IMR-90 (cell line): ENCODE results near the gene PPM1J. TPM values are rescaled to one million over a fixed set of nuclear protein-coding genes. Genes with fewer than 3 reads are reported as not detected.

Experiments used
- ATAC-seq: fragments of 200-7000 bp; cut with Tn5 transposase; 2 replicates; pipeline ENCODE4 v1.9.1; 2020; ENCODE audit warnings: low read depth, mild to moderate bottlenecking, moderate library complexity
- BruUV-seq: library from RNA; stranded (reverse); fragments of 400-500 nt; replicated peaks from 2 replicates; lab custom pipeline; 2021; lab: Mats Ljungman, UMichigan
- CTCF ChIA-PET: fragments of 300-600 bp; formaldehyde crosslinking; extraction: SDS; loops from one replicate; lab custom pipeline; 2021; ENCODE audit warnings: antibody characterized with exemption; lab: Yijun Ruan, JAX
- POLR2A ChIA-PET: fragments of 300-600 bp; sonication (Branson Sonifier 250); formaldehyde crosslinking; loops from one replicate; lab custom pipeline; 2022; ENCODE audit warnings: antibody characterized with exemption; ENCODE audit not compliant: unreplicated experiment; lab: Charles Lee
- DNase-seq: peaks from one replicate; pipeline ENCODE4 v3.0.0; 2013
- H2AFZ ChIP-seq: replicated peaks from 2 replicates; pipeline ENCODE3; 2013; ENCODE audit warnings: low read length, mild to moderate bottlenecking; ENCODE audit not compliant: poor library complexity
- H2AK5ac ChIP-seq: 2 replicates; pipeline ENCODE4 v1.6.1; 2013; ENCODE audit warnings: low read depth, low read length, inconsistent platforms
- H2AK9ac ChIP-seq: replicated peaks from 2 replicates; pipeline ENCODE3; 2013; ENCODE audit warnings: mild to moderate bottlenecking, low read depth, low read length, moderate library complexity; ENCODE audit not compliant: poor library complexity
- H2BK120ac ChIP-seq: 2 replicates; pipeline ENCODE4 v1.6.1; 2013; ENCODE audit warnings: low read depth, low read length, inconsistent platforms
- H2BK15ac ChIP-seq: 3 replicates; pipeline ENCODE4 v1.6.1; 2013; ENCODE audit warnings: low read depth, low read length, inconsistent platforms
- H2BK20ac ChIP-seq: 2 replicates; pipeline ENCODE4 v1.6.1; 2013; ENCODE audit warnings: low read depth, mild to moderate bottlenecking, inconsistent platforms, low read length, moderate library complexity
- H2BK5ac ChIP-seq: 2 replicates; pipeline ENCODE4 v1.6.1; 2013; ENCODE audit warnings: mild to moderate bottlenecking, low read depth, low read length, inconsistent platforms; ENCODE audit not compliant: poor library complexity, severe bottlenecking
- H3K14ac ChIP-seq: replicated peaks from 2 replicates; pipeline ENCODE4 v1.6.1; 2013; ENCODE audit warnings: low read depth, low read length, inconsistent platforms
- H3K18ac ChIP-seq: 2 replicates; pipeline ENCODE4 v1.6.1; 2013; ENCODE audit warnings: low read depth, low read length, control low read depth
- H3K23ac ChIP-seq: 2 replicates; pipeline ENCODE4 v1.6.1; 2013; ENCODE audit warnings: low read depth, low read length, inconsistent platforms
- H3K27ac ChIP-seq: 2 replicates; pipeline ENCODE4 v1.5.1; 2013; ENCODE audit warnings: mild to moderate bottlenecking, control low read depth, low read length; ENCODE audit not compliant: insufficient read depth
- H3K27me3 ChIP-seq: 2 replicates; pipeline ENCODE4 v1.6.1; 2013; ENCODE audit warnings: low read length; ENCODE audit not compliant: control insufficient read depth, insufficient read depth
- H3K36me3 ChIP-seq: 2 replicates; pipeline ENCODE4 v1.6.1; 2013; ENCODE audit warnings: low read length, mixed read lengths; ENCODE audit not compliant: control insufficient read depth, insufficient read depth
- H3K4ac ChIP-seq: 2 replicates; pipeline ENCODE4 v1.6.1; 2013; ENCODE audit warnings: low read depth, low read length, inconsistent platforms
- H3K4me1 ChIP-seq: 2 replicates; pipeline ENCODE4 v1.6.1; 2013; ENCODE audit warnings: low read length, mixed read lengths; ENCODE audit not compliant: control insufficient read depth, insufficient read depth
- H3K4me2 ChIP-seq: 2 replicates; pipeline ENCODE4 v1.6.1; 2013; ENCODE audit warnings: low read depth, mild to moderate bottlenecking, control low read depth, low read length, moderate library complexity
- H3K4me3 ChIP-seq: 2 replicates; pipeline ENCODE4 v1.5.1; 2013; ENCODE audit warnings: low read depth, mild to moderate bottlenecking, control low read depth, low read length, moderate library complexity; ENCODE audit not compliant: insufficient read depth
- H3K56ac ChIP-seq: 2 replicates; pipeline ENCODE4 v1.6.1; 2013; ENCODE audit warnings: low read length, inconsistent platforms; ENCODE audit not compliant: insufficient read depth; ENCODE audit errors: extremely low read depth
- H3K79me1 ChIP-seq, 2 experiments: 2 replicates each; pipeline ENCODE4 v1.6.1; 2013; ENCODE audit warnings: low read length in 2 of 2, inconsistent platforms in 1 of 2, low read depth in 1 of 2
- H3K9ac ChIP-seq: 2 replicates; pipeline ENCODE4 v1.6.1; 2013; ENCODE audit warnings: low read depth, low read length, control low read depth
- H3K9me1 ChIP-seq: 2 replicates; pipeline ENCODE4 v1.6.1; 2013; ENCODE audit warnings: low read length, inconsistent platforms; ENCODE audit not compliant: insufficient read depth
- H3K9me3 ChIP-seq: 2 replicates; pipeline ENCODE4 v1.6.1; 2013; ENCODE audit warnings: low read length; ENCODE audit not compliant: control insufficient read depth, insufficient read depth
- H4K20me1 ChIP-seq: 2 replicates; pipeline ENCODE4 v1.6.1; 2013; ENCODE audit warnings: low read length, inconsistent platforms; ENCODE audit not compliant: insufficient read depth
- H4K5ac ChIP-seq: 2 replicates; pipeline ENCODE4 v1.6.1; 2013; ENCODE audit warnings: mild to moderate bottlenecking, low read depth, low read length, control low read depth
- H4K8ac ChIP-seq, 2 experiments: 2 replicates each; pipeline ENCODE4 v1.6.1; 2013; ENCODE audit warnings: low read depth in 2 of 2, low read length in 2 of 2, control low read depth in 1 of 2, inconsistent platforms in 1 of 2
- H4K91ac ChIP-seq: 2 replicates; pipeline ENCODE4 v1.6.1; 2013; ENCODE audit warnings: low read depth, low read length, inconsistent platforms; ENCODE audit not compliant: insufficient read depth
- BHLHE40 ChIP-seq: fragments of 150-350 bp; IDR thresholded peaks from 2 replicates; pipeline ENCODE4 v1.6.1; 2016; ENCODE audit warnings: mild to moderate bottlenecking, low read depth, low read length
- CEBPB ChIP-seq: IDR thresholded peaks from 2 replicates; pipeline ENCODE4 v1.6.1; 2012; ENCODE audit warnings: low read depth, low read length, improper control_type of control experiment
- CHD1 ChIP-seq: IDR thresholded peaks from 2 replicates; pipeline ENCODE4 v1.6.1; 2012; ENCODE audit warnings: low read depth, low read length, improper control_type of control experiment
- FOS ChIP-seq: fragments of 150-350 bp; IDR thresholded peaks from 2 replicates; pipeline ENCODE4 v1.6.1; 2016; ENCODE audit warnings: low read depth, low read length
- MAFK ChIP-seq: IDR thresholded peaks from 2 replicates; pipeline ENCODE4 v1.6.1; 2012; ENCODE audit warnings: low read depth, low read length, improper control_type of control experiment
- MAZ ChIP-seq: IDR thresholded peaks from 2 replicates; pipeline ENCODE4 v1.6.1; 2012; ENCODE audit warnings: low read depth, mild to moderate bottlenecking, low read length, improper control_type of control experiment, moderate library complexity, borderline replicate concordance
- MXI1 ChIP-seq: IDR thresholded peaks from 2 replicates; pipeline ENCODE4 v1.6.1; 2012; ENCODE audit warnings: low read depth, mild to moderate bottlenecking, low read length, moderate library complexity, borderline replicate concordance
- NFE2L2 ChIP-seq: fragments of 150-350 bp; IDR thresholded peaks from 2 replicates; pipeline ENCODE4 v1.6.1; 2016; ENCODE audit warnings: low read depth, mild to moderate bottlenecking, low read length
- POLR2A ChIP-seq: IDR thresholded peaks from 2 replicates; pipeline ENCODE4 v1.6.1; 2012; ENCODE audit warnings: mild to moderate bottlenecking, low read depth, low read length
- RAD21 ChIP-seq: IDR thresholded peaks from 2 replicates; pipeline ENCODE4 v1.6.1; 2012; ENCODE audit warnings: low read length, improper control_type of control experiment
- RCOR1 ChIP-seq: IDR thresholded peaks from 2 replicates; pipeline ENCODE4 v1.6.1; 2012; ENCODE audit warnings: mild to moderate bottlenecking, low read length, improper control_type of control experiment; ENCODE audit not compliant: insufficient replicate concordance
- RFX5 ChIP-seq: IDR thresholded peaks from 2 replicates; pipeline ENCODE4 v1.8.0; 2012; ENCODE audit warnings: low read depth, mild to moderate bottlenecking, low read length, moderate library complexity
- SMC3 ChIP-seq: fragments of 150-350 bp; IDR thresholded peaks from 2 replicates; pipeline ENCODE4 v1.6.1; 2016; ENCODE audit warnings: low read depth, mild to moderate bottlenecking, antibody characterized with exemption, low read length, moderate library complexity
- WGBS, 2 experiments: methylation state at CpG; one replicate each; pipeline versions ENCODE4 v1.1.5 to v1.1.7; 2013; ENCODE audit warnings: missing lambda C conversion rate in 2 of 2; ENCODE audit not compliant: insufficient read length in 1 of 2; ENCODE audit errors: extremely low coverage in 2 of 2; 5-methylcytosine and 5-hydroxymethylcytosine counted together
- dilution Hi-C: fragments of 300-500 bp; cut with HindIII; formaldehyde crosslinking; loops from one replicate; pipeline ENCODE4 v1.14.3; 2018; ENCODE audit warnings: low sequenced_read_pairs; ENCODE audit not compliant: unreplicated experiment
- in situ Hi-C: fragments of 300-500 bp; cut with MboI; formaldehyde crosslinking; loops from 3 replicates; pipeline ENCODE4 v1.14.3; 2019; ENCODE audit warnings: low sequenced_read_pairs, inconsistent platforms, mixed read lengths
- intact Hi-C: fragments of 100-400 bp; cut with micrococcal nuclease; formaldehyde crosslinking; loops from 2 replicates; pipeline ENCODE4 v1.10.0; 2022
- polyA plus RNA-seq, 3 experiments: library from polyadenylated mRNA; depleted of rRNA; stranded (reverse); fragments of >200 nt; gene quantifications; 2 replicates each; pipeline ENCODE4 v1.2.3, GENCODE V29; 2012; ENCODE audit warnings: low replicate concordance in 1 of 3
- total RNA-seq: library from RNA; depleted of rRNA; stranded (reverse); fragments of >200 nt; gene quantifications from 2 replicates; pipeline ENCODE4 v1.2.3, GENCODE V29; 2012
- TF ChIP-seq, protein P1 (sequence below): fragments of 150-350 bp; IDR thresholded peaks from 2 replicates; pipeline ENCODE4 v1.6.1; 2016; ENCODE audit warnings: low read depth, mild to moderate bottlenecking, low read length, moderate library complexity, borderline replicate concordance
- TF ChIP-seq, protein P2 (sequence below): fragments of 150-350 bp; IDR thresholded peaks from 2 replicates; pipeline ENCODE4 v1.6.1; 2017; ENCODE audit warnings: mild to moderate bottlenecking, antibody characterized with exemption, low read length, low read depth
- TF ChIP-seq, protein P3 (sequence below): conservative IDR thresholded peaks from 2 replicates; pipeline ENCODE4 v1.5.1; 2012; ENCODE audit warnings: mild to moderate bottlenecking, low read depth, low read length, improper control_type of control experiment

The PPM1J gene
- total and polyA plus RNA-seq, 2 of the 4 experiments (the other 2 are of a cell fraction) = 1.8 to 2.4 TPM

DNA sequence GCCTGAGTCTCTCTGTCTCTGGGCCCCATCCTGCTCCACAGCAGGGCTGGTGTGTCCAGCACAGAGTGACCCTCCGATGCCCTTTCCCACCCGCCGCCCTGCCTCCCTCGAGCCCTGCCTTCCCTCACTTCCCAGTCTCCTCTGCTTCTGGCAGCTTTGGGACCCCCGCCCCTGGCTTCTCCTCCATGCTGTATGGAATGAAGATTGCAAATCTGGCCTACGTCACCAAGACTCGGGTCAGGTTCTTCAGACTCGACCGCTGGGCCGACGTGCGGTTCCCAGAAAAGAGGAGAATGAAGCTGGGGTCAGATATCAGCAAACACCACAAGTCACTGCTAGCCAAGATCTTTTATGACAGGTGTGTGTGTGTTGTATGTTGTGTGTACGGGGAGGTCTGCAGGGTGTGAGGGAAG lies 26.3 kb downstream of the PPM1J start:
- H4K20me1 ChIP-seq = peaks cover 12% of the 10 kb centered on the region; the same call in 1 of the 2 replicates
- WGBS, 2 experiments = 50% methylated on average over 1 of the region's 13 CpGs; no CpG with 5 or more reads in 1 of the 2 experiments
- no peak overlapping the region for H2BK120ac ChIP-seq
- no peak overlapping the region for H3K27ac ChIP-seq
- no peak overlapping the region for H4K5ac ChIP-seq
- H2AFZ ChIP-seq = no peak overlapping the region
- ATAC-seq (no peak), DNase-seq (no peak)
- H4K91ac ChIP-seq = no peak overlapping the region
- in situ Hi-C loops = no loop called here
- H3K4me2 ChIP-seq = no peak overlapping the region
- H3K18ac ChIP-seq = no peak overlapping the region
- BruUV-seq = no TSS peak
- no peak overlapping the region for H3K23ac ChIP-seq
- no peak overlapping the region for H3K4me3 ChIP-seq
- peaks cover 33% of the 10 kb centered on the region for H3K36me3 ChIP-seq
- H2AK9ac ChIP-seq = no peak overlapping the region
- no peaks in the 10 kb centered on the region; the same call in none of the 2 replicates for H3K4me1 ChIP-seq
- H3K27me3 ChIP-seq = no peaks in the 10 kb centered on the region
- intact Hi-C loops = no loop called here
- no peak overlapping the region for H3K56ac ChIP-seq
- H3K9me1 ChIP-seq = peaks cover 17% of the 10 kb centered on the region
- H2BK15ac ChIP-seq = no peak overlapping the region
- no peak overlapping the region for H2BK5ac ChIP-seq
- H2BK20ac ChIP-seq = no peak overlapping the region
- dilution Hi-C loops = no loop called here
- TF ChIP-seq MAFK (no peak), RFX5 (no peak), FOS (no peak), MAZ (no peak), BHLHE40 (no peak), RCOR1 (no peak), CHD1 (no peak), POLR2A (no peak), NFE2L2 (no peak), SMC3 (no peak), CEBPB (no peak), RAD21 (no peak), MXI1 (no peak)
- TF ChIP-seq, protein P1, sequence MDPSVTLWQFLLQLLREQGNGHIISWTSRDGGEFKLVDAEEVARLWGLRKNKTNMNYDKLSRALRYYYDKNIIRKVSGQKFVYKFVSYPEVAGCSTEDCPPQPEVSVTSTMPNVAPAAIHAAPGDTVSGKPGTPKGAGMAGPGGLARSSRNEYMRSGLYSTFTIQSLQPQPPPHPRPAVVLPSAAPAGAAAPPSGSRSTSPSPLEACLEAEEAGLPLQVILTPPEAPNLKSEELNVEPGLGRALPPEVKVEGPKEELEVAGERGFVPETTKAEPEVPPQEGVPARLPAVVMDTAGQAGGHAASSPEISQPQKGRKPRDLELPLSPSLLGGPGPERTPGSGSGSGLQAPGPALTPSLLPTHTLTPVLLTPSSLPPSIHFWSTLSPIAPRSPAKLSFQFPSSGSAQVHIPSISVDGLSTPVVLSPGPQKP = no peak
- TF ChIP-seq, protein P2, sequence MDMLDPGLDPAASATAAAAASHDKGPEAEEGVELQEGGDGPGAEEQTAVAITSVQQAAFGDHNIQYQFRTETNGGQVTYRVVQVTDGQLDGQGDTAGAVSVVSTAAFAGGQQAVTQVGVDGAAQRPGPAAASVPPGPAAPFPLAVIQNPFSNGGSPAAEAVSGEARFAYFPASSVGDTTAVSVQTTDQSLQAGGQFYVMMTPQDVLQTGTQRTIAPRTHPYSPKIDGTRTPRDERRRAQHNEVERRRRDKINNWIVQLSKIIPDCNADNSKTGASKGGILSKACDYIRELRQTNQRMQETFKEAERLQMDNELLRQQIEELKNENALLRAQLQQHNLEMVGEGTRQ = no peak
- TF ChIP-seq, protein P3, sequence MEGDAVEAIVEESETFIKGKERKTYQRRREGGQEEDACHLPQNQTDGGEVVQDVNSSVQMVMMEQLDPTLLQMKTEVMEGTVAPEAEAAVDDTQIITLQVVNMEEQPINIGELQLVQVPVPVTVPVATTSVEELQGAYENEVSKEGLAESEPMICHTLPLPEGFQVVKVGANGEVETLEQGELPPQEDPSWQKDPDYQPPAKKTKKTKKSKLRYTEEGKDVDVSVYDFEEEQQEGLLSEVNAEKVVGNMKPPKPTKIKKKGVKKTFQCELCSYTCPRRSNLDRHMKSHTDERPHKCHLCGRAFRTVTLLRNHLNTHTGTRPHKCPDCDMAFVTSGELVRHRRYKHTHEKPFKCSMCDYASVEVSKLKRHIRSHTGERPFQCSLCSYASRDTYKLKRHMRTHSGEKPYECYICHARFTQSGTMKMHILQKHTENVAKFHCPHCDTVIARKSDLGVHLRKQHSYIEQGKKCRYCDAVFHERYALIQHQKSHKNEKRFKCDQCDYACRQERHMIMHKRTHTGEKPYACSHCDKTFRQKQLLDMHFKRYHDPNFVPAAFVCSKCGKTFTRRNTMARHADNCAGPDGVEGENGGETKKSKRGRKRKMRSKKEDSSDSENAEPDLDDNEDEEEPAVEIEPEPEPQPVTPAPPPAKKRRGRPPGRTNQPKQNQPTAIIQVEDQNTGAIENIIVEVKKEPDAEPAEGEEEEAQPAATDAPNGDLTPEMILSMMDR = no peak
- no peak overlapping the region for H3K4ac ChIP-seq
- H2AK5ac ChIP-seq = no peak overlapping the region
- H3K9me3 ChIP-seq = no peaks in the 10 kb centered on the region
- CTCF ChIA-PET = interaction anchor here (0.9 kb wide), 1 partner anchor 15 kb away, joined by 3 read pairs; no protein-coding TSS in a partner anchor
- peaks cover 13 to 59% of the 10 kb centered on the region in 2 experiments for H3K79me1 ChIP-seq
- H3K14ac ChIP-seq = no peak overlapping the region
- H3K9ac ChIP-seq = no peak overlapping the region
- POLR2A ChIA-PET = no interaction called here
- no peak overlapping the region for H4K8ac ChIP-seq
